ENCODE results near the gene FRRS1.

GRCh38 chr1:99728494-99729235 is 37.8 kb downstream of the FRRS1 start:
- TF ChIP-seq GATA3 (IDR thresholded peaks at IDR 0.05; ENCODE audit: borderline replicate concordance) (no peak), ZNF302 (CRISPR knock-in tag; IDR thresholded peaks at IDR 0.05) (no peak), POLR2A (IDR thresholded peaks at IDR 0.05; ENCODE audit: low read length) (no peak), CTCF (IDR thresholded peaks at IDR 0.05) (no peak; the same call in 2 of the 3 replicates), SMC3 (IDR thresholded peaks at IDR 0.05) (no peak)
- TF ChIP-seq, protein P1, sequence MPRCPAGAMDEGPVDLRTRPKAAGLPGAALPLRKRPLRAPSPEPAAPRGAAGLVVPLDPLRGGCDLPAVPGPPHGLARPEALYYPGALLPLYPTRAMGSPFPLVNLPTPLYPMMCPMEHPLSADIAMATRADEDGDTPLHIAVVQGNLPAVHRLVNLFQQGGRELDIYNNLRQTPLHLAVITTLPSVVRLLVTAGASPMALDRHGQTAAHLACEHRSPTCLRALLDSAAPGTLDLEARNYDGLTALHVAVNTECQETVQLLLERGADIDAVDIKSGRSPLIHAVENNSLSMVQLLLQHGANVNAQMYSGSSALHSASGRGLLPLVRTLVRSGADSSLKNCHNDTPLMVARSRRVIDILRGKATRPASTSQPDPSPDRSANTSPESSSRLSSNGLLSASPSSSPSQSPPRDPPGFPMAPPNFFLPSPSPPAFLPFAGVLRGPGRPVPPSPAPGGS (IDR thresholded peaks at IDR 0.05): no peak

All from A549 (cell line).